GM19023 (cell line): ENCODE results near the gene OSBPL10.
"Not testable (repeated sequence)": the region's sequence is repeated elsewhere in the genome, so short reads cannot be mapped to it uniquely, and the experiment has no call there.

Experiments used
- ATAC-seq: cut with Tn5 transposase; IDR thresholded peaks from one replicate; pipeline ENCODE4 v1.9.1; 2021; ENCODE audit warnings: mild to moderate bottlenecking, moderate library complexity; ENCODE audit not compliant: unreplicated experiment

Gene OSBPL10

GRCh38 chr3:31892916-31893573, 88.0 kb downstream of the OSBPL10 start:
- no peak for ATAC-seq

- no peak for ATAC-seq
These were observed 88.6 kb downstream of the OSBPL10 start for GRCh38 chr3:31892500-31892899.

GRCh38 chr3:31891876-31892455, 89.1 kb downstream of the OSBPL10 start:
- no peak for ATAC-seq

GRCh38 chr3:31890742-31891469, 90.2 kb downstream of the OSBPL10 start:
- no peak for ATAC-seq

GRCh38 chr3:31890007-31890406, 91.1 kb downstream of the OSBPL10 start:
- no peak for ATAC-seq

GRCh38 chr3:31885235-31885634, 95.8 kb downstream of the OSBPL10 start:
- no peak for ATAC-seq

- ATAC-seq = no peak
These were observed 96.8 kb downstream of the OSBPL10 start for GRCh38 chr3:31884251-31884650.

GRCh38 chr3:31882895-31883294, 98.2 kb downstream of the OSBPL10 start:
- no peak for ATAC-seq

- no peak for ATAC-seq
These were observed 98.6 kb downstream of the OSBPL10 start for GRCh38 chr3:31882431-31882830.

GRCh38 chr3:31880482-31881078, 100.5 kb downstream of the OSBPL10 start:
- no peak for ATAC-seq

- no peak for ATAC-seq
These were observed 101.0 kb downstream of the OSBPL10 start for GRCh38 chr3:31880020-31880419.

- ATAC-seq = no peak
These were observed 101.7 kb downstream of the OSBPL10 start for GRCh38 chr3:31879365-31879764.

GRCh38 chr3:31878231-31878838, 102.7 kb downstream of the OSBPL10 start:
- no peak for ATAC-seq

GRCh38 chr3:31876331-31876730, 104.7 kb downstream of the OSBPL10 start:
- ATAC-seq = no peak

GRCh38 chr3:31875437-31875836, 105.6 kb downstream of the OSBPL10 start:
- no peak for ATAC-seq

- no peak for ATAC-seq
These were observed 107.7 kb downstream of the OSBPL10 start for GRCh38 chr3:31873254-31873820.

GRCh38 chr3:31871939-31872507, 109.0 kb downstream of the OSBPL10 start:
- no peak for ATAC-seq

- not testable (repeated sequence) for ATAC-seq
These were observed 111.0 kb downstream of the OSBPL10 start for GRCh38 chr3:31870111-31870510.

- no peak for ATAC-seq
These were observed 112.8 kb downstream of the OSBPL10 start for GRCh38 chr3:31868236-31868635.

- no peak for ATAC-seq
These were observed 118.3 kb downstream of the OSBPL10 start for GRCh38 chr3:31862666-31863279.
